GM19239 (cell line): Measurements from ENCODE around the gene TTC39A.

Experiments
- DNase-seq: peaks from one replicate; pipeline ENCODE4 v3.0.0; 2011; ENCODE audit warnings: low spot score; ENCODE audit not compliant: insufficient read length
- FAIRE-seq: peaks from 2 replicates; lab custom pipeline; 2011; peaks lifted over from hg19 to GRCh38; lab: Jason Lieb, UNC

Gene TTC39A

DNA sequence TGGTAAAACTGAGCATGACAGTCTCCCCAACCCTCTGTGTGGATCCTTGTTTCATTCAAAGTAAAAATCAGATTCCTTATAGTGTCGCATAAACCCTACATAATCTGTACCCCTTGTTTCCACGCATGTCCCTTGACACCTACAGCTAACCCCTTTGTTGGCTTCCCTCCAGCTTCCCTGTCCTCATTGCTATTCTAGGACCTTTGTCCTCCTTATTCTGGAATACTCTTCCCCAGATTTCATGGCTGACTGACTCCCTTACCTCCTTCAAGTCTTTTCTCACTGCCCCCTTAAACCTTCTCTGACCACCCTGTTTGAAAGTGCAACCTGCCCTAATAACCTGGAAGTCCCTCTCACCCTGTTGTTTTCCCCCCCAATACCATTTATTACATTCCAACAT lies 90.3 kb downstream of the TTC39A start:
- FAIRE-seq = no peak
- DNase-seq = no peak

DNA sequence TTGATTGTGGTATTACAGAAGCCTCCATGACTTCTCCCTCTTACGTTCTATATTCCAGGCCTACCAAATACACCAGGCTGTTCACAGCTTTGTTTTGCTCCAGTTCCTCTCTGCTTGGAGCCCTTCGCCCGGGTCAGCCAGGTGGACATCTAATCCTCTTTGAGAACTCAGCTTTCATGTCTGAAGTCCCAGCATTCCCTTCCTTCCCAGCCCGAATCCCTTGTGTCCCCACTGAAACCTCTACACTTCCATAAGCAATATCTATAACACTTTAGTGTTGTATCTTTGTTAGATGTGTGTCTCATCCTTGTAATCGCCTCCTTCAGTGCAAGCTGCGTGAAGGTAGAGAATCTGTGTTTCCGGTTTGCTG lies 92.3 kb downstream of the TTC39A start:
- FAIRE-seq (no peak), DNase-seq (no peak)

- DNase-seq = no peak
- FAIRE-seq = no peak
Observed at GRCh38 chr1:51237351-51238033, 92.9 kb downstream of the TTC39A start.
